ENCODE results near the gene FREM2. TPM values are rescaled to one million over a fixed set of nuclear protein-coding genes. Genes with fewer than 3 reads are reported as not detected.

FREM2 gene
- total RNA-seq, 1 experiment from 2014 or later = 0.04 TPM

DNA sequence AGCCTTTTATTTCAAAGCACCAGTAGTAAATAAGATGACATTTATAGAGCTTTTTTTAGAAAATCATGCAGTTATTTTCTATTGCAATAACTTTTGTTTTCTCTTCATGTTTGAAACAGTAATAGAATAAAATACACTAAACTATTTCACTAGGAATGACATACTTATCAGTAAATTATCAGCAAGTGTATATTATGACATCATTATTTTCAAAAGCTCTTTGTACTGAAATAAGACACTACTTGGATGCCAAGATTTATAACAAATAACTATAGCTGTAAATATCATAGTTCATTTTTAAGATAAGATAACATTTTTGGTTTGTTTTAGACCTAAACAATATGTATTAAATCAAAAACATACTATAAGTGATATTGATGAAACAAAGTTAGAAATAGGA, 246.9 kb downstream of the FREM2 start:
- POLR2A ChIA-PET (ENCODE audit: unreplicated experiment) = no interaction called here
- Histone ChIP-seq H3K4me2 (ENCODE audit: low read length) (no peak overlapping the region), H2AFZ (ENCODE audit: low read length) (no peak overlapping the region), H3K27ac (ENCODE audit: low read length) (no peak overlapping the region), H3K4me1 (ENCODE audit: insufficient read depth, low read length) (no peaks in the 10 kb centered on the region), H3K79me2 (ENCODE audit: low read length) (no peaks in the 10 kb centered on the region), H3K4me3 (ENCODE audit: low read length) (no peak overlapping the region), H3K27me3 (ENCODE audit: low read length) (peaks cover 49% of the 10 kb centered on the region), H3K9me2 (replicated peaks; ENCODE audit: low read length) (no peaks in the 10 kb centered on the region), H4K20me1 (ENCODE audit: low read length) (no peaks in the 10 kb centered on the region), H3F3A (ENCODE audit: low read length, unreplicated experiment) (no peaks in the 10 kb centered on the region), H3K9ac (ENCODE audit: low read length) (no peak overlapping the region), H3K9me3 (ENCODE audit: low read length) (no peaks in the 10 kb centered on the region), H3K36me3 (ENCODE audit: low read depth, low read length) (no peaks in the 10 kb centered on the region)
- intact Hi-C loops (cut with micrococcal nuclease) = no loop called here
- CTCF ChIA-PET = no interaction called here
- ATAC-seq (no peak), DNase-seq (no peak)
- TF ChIP-seq EZH2 (IDR thresholded peaks at IDR 0.05; ENCODE audit: low read length, unreplicated experiment) = no peak
- BruUV-seq (replicated peaks) = no TSS peak

Measured in PC-3 (cell line).